ENCODE results near the gene GRAMD2B. TPM values are rescaled to one million over a fixed set of nuclear protein-coding genes. Genes with fewer than 3 reads are reported as not detected.

The GRAMD2B gene
- total RNA-seq, 1 experiment from 2014 or later = 33.6 TPM

DNA sequence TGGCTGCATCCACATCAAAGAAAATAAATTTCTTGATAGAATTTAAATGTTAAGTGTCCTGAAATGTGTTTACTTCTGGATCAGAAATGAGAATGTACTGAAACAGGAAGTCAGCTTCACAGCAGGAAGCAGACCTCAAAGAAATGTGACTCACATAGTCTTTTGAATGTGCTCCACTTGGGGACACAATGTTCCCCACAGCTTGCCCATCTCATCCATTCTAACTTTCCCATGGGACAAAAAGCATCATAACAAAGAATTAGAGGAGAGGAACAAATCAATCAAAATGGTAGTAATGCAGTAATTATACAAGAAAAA, 85.7 kb downstream of the GRAMD2B start:
- TF ChIP-seq EZH2 (IDR thresholded peaks at IDR 0.05; ENCODE audit: low read length, unreplicated experiment) (no peak), EZH2phosphoT487 (IDR thresholded peaks at IDR 0.05; ENCODE audit: borderline replicate concordance, low read length) (no peak)
- TF ChIP-seq, protein P1, sequence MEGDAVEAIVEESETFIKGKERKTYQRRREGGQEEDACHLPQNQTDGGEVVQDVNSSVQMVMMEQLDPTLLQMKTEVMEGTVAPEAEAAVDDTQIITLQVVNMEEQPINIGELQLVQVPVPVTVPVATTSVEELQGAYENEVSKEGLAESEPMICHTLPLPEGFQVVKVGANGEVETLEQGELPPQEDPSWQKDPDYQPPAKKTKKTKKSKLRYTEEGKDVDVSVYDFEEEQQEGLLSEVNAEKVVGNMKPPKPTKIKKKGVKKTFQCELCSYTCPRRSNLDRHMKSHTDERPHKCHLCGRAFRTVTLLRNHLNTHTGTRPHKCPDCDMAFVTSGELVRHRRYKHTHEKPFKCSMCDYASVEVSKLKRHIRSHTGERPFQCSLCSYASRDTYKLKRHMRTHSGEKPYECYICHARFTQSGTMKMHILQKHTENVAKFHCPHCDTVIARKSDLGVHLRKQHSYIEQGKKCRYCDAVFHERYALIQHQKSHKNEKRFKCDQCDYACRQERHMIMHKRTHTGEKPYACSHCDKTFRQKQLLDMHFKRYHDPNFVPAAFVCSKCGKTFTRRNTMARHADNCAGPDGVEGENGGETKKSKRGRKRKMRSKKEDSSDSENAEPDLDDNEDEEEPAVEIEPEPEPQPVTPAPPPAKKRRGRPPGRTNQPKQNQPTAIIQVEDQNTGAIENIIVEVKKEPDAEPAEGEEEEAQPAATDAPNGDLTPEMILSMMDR (conservative IDR thresholded peaks at IDR 0.05; ENCODE audit: low read depth, low read length) = no peak
- H3K36me3 ChIP-seq (ENCODE audit: low read depth, low read length) = no peaks in the 10 kb centered on the region
- H3K27me3 ChIP-seq (ENCODE audit: low read length) = no peaks in the 10 kb centered on the region
- no peaks in the 10 kb centered on the region for H3K9me2 ChIP-seq (replicated peaks; ENCODE audit: low read length)
- H3K9me3 ChIP-seq (ENCODE audit: low read length) = no peaks in the 10 kb centered on the region
- ATAC-seq = no peak
- H3K4me1 ChIP-seq (ENCODE audit: insufficient read depth, low read length) = no peaks in the 10 kb centered on the region
- no TSS peak for BruUV-seq (replicated peaks)
- POLR2A ChIA-PET (ENCODE audit: unreplicated experiment) = no interaction called here
- no peak overlapping the region for H3K9ac ChIP-seq (ENCODE audit: low read length)
- H4K20me1 ChIP-seq (ENCODE audit: low read length) = no peaks in the 10 kb centered on the region
- intact Hi-C loops (cut with micrococcal nuclease) = no loop called here
- H3K27ac ChIP-seq (ENCODE audit: low read length) = no peak overlapping the region
- no peak for DNase-seq
- no peaks in the 10 kb centered on the region for H3F3A ChIP-seq (ENCODE audit: low read length, unreplicated experiment)
- H3K4me3 ChIP-seq (ENCODE audit: low read length) = no peak overlapping the region
- no peaks in the 10 kb centered on the region for H3K79me2 ChIP-seq (ENCODE audit: low read length)
- CTCF ChIA-PET = no interaction called here
- H2AFZ ChIP-seq (ENCODE audit: low read length) = peak overlapping the region; percentile 55
- no peak overlapping the region for H3K4me2 ChIP-seq (ENCODE audit: low read length)

DNA sequence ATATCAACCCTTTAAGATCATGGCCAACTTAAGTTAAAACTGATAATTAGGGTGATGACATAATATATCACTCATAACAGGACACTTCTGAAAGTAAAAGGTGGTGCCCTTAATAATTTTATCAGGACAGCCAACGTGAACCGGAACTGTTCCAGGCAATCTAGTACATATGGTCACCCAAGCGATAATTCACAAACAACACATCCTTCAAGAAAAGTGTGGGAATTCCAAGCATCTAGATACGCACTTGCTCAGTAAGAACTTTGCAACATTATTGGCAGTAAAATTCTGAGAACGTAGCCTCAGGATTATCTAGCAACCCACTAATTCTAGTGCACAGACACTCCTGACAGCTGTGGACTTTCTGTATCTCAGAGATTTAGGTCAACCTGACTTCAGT, 86.1 kb downstream of the GRAMD2B start:
- no peaks in the 10 kb centered on the region for H3F3A ChIP-seq (ENCODE audit: low read length, unreplicated experiment)
- ChIA-PET CTCF (no interaction called here), POLR2A (ENCODE audit: unreplicated experiment) (no interaction called here)
- H3K4me2 ChIP-seq (ENCODE audit: low read length) = no peak overlapping the region
- TF ChIP-seq EZH2phosphoT487 (IDR thresholded peaks at IDR 0.05; ENCODE audit: borderline replicate concordance, low read length) (no peak), EZH2 (IDR thresholded peaks at IDR 0.05; ENCODE audit: low read length, unreplicated experiment) (no peak)
- TF ChIP-seq, protein P1 (conservative IDR thresholded peaks at IDR 0.05; ENCODE audit: low read depth, low read length) = no peak
- H3K4me1 ChIP-seq (ENCODE audit: insufficient read depth, low read length) = no peaks in the 10 kb centered on the region
- H4K20me1 ChIP-seq (ENCODE audit: low read length) = no peaks in the 10 kb centered on the region
- no peak overlapping the region for H3K4me3 ChIP-seq (ENCODE audit: low read length)
- ATAC-seq = no peak
- intact Hi-C loops (cut with micrococcal nuclease) = no loop called here
- H3K9me2 ChIP-seq (replicated peaks; ENCODE audit: low read length) = no peaks in the 10 kb centered on the region
- no peaks in the 10 kb centered on the region for H3K27me3 ChIP-seq (ENCODE audit: low read length)
- no peak for DNase-seq
- no peak overlapping the region for H3K27ac ChIP-seq (ENCODE audit: low read length)
- no peaks in the 10 kb centered on the region for H3K79me2 ChIP-seq (ENCODE audit: low read length)
- H2AFZ ChIP-seq (ENCODE audit: low read length) = no peak overlapping the region
- BruUV-seq (replicated peaks) = no TSS peak
- no peaks in the 10 kb centered on the region for H3K36me3 ChIP-seq (ENCODE audit: low read depth, low read length)
- no peaks in the 10 kb centered on the region for H3K9me3 ChIP-seq (ENCODE audit: low read length)
- no peak overlapping the region for H3K9ac ChIP-seq (ENCODE audit: low read length)

DNA sequence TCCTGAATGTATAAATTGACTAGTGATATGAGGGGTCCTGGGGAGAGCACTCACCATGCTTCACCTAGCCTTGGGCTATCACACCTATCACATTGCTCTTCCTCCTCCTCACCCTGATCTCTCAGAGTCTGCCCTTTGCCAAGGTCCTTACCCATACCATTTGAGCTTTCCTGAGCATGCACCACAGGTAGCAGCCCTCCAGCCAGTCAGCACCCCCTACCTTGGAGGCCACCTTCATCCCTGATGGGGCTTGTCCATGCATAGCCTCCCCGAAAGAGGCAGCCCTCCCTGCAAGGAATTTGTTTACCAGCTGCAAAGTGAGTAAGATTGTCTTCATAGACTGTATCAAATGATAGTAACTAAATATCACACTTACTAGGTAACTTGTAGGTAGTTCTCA, 88.8 kb downstream of the GRAMD2B start:
- no peak overlapping the region for H3K27ac ChIP-seq (ENCODE audit: low read length)
- H3K4me2 ChIP-seq (ENCODE audit: low read length) = no peak overlapping the region
- H3K9ac ChIP-seq (ENCODE audit: low read length) = no peak overlapping the region
- H3K4me3 ChIP-seq (ENCODE audit: low read length) = no peak overlapping the region
- no peak overlapping the region for H2AFZ ChIP-seq (ENCODE audit: low read length)
- no peaks in the 10 kb centered on the region for H3K27me3 ChIP-seq (ENCODE audit: low read length)
- no peaks in the 10 kb centered on the region for H3K9me3 ChIP-seq (ENCODE audit: low read length)
- CTCF ChIA-PET = no interaction called here
- POLR2A ChIA-PET (ENCODE audit: unreplicated experiment) = no interaction called here
- H4K20me1 ChIP-seq (ENCODE audit: low read length) = no peaks in the 10 kb centered on the region
- intact Hi-C loops (cut with micrococcal nuclease) = no loop called here
- no peaks in the 10 kb centered on the region for H3F3A ChIP-seq (ENCODE audit: low read length, unreplicated experiment)
- DNase-seq (no peak), ATAC-seq (no peak)
- H3K4me1 ChIP-seq (ENCODE audit: insufficient read depth, low read length) = no peaks in the 10 kb centered on the region
- BruUV-seq (replicated peaks) = no TSS peak
- H3K36me3 ChIP-seq (ENCODE audit: low read depth, low read length) = no peaks in the 10 kb centered on the region
- no peaks in the 10 kb centered on the region for H3K79me2 ChIP-seq (ENCODE audit: low read length)
- no peak for TF ChIP-seq EZH2 (IDR thresholded peaks at IDR 0.05; ENCODE audit: low read length, unreplicated experiment)
- no peak for TF ChIP-seq EZH2phosphoT487 (IDR thresholded peaks at IDR 0.05; ENCODE audit: borderline replicate concordance, low read length)
- TF ChIP-seq, protein P1 (conservative IDR thresholded peaks at IDR 0.05; ENCODE audit: low read depth, low read length) = no peak
- no peaks in the 10 kb centered on the region for H3K9me2 ChIP-seq (replicated peaks; ENCODE audit: low read length)
